Testis (tissue), 2 donors: Measurements from ENCODE around the gene RERE.

Experiments used
- CTCF ChIP-seq, 3 experiments: fragments of 450-650 bp in 2 of 3; fragments of 200-600 bp in 1 of 3; sonication (generic) in 1 of 3; IDR thresholded peaks; one replicate each; pipeline ENCODE4 v1.5.1; 2016 to 2019; ENCODE audit warnings: antibody characterized with exemption in 3 of 3, mild to moderate bottlenecking in 2 of 3, moderate library complexity in 1 of 3
- POLR2A ChIP-seq: fragments of 450-650 bp; IDR thresholded peaks from one replicate; pipeline ENCODE4 v1.6.1; 2017; ENCODE audit warnings: antibody characterized with exemption, mild to moderate bottlenecking, moderate library complexity

GRCh38 chr1:8363767-8364301 is 453.6 kb downstream of the RERE start:
- no peak for TF ChIP-seq CTCF (IDR thresholded peaks at IDR 0.05)
- no peak for TF ChIP-seq POLR2A
